Measurements from ENCODE around the gene AMD1. TPM values are rescaled to one million over a fixed set of nuclear protein-coding genes. Genes with fewer than 3 reads are reported as not detected.

The AMD1 gene
- total and polyA plus RNA-seq, 9 of the 15 experiments (the other 6 are each of a cell fraction or from before 2014, with no cell fraction given) = 60.0 to 151 (median 85.6) TPM

DNA sequence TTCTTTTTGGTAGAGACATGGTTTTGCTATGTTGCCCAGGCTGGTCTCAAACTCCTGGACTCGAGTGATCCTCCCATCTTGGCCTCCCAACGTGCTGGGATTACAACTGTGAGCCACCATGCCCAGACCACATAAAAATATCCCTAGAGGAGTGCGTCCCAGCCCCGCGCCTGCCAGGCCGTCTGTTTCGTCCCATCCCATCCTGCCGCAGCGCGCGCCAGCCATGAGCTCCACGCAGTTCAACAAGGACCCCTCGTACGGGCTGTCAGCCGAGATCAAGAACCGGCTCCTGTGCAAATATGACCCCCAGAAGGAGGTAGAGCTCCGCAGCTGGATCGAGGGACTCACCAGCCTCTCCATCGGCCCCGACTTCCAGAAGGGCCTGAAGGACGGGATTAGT is 16.6 kb upstream of the AMD1 start:
- no TSS peak for BruUV-seq (replicated peaks)
- in situ Hi-C loops (cut with MboI) (no loop called here), intact Hi-C loops (cut with micrococcal nuclease) (no loop called here)
- no peak overlapping the region for H3K4me2 ChIP-seq (ENCODE audit: insufficient read depth, low read length)
- no peak overlapping the region for H3K4me3 ChIP-seq
- ChIA-PET POLR2A (interaction anchor here (0.6 to 1.7 kb wide), 4 partner anchors 9 to 42 kb away, joined by 3 to 9 read pairs (median 5); partner anchors contain the start of genes AMD1 and CDK19), CTCF (ENCODE audit: low intra/inter-chr PET ratio) (no interaction called here)
- TF ChIP-seq CHCHD3 (CRISPR knock-in tag; IDR thresholded peaks at IDR 0.05) (no peak), ZSCAN29 (IDR thresholded peaks at IDR 0.05) (no peak), TAF1 (IDR thresholded peaks at IDR 0.05; ENCODE audit: control insufficient read depth, extremely low read depth, insufficient read depth, low read length, severe bottlenecking) (no peak), CTBP1 (IDR thresholded peaks at IDR 0.05; ENCODE audit: borderline replicate concordance) (no peak), TCFL5 (CRISPR knock-in tag; conservative IDR thresholded peaks at IDR 0.05) (no peak), KDM4B (IDR thresholded peaks at IDR 0.05; ENCODE audit: borderline replicate concordance in 2 of 2, low read depth in 1 of 2) (no peak), CREM (IDR thresholded peaks at IDR 0.05; ENCODE audit: low read depth) (no peak), HMGN3 (IDR thresholded peaks at IDR 0.05; ENCODE audit: borderline replicate concordance, extremely low read depth, insufficient read length, low read depth, low read length) (no peak), GABPB2 (CRISPR knock-in tag; conservative IDR thresholded peaks at IDR 0.05) (no peak)
- no peak for FAIRE-seq
- DNase-seq (ENCODE audit: extremely low read depth in 1 of 4, low spot score in 3 of 4) = no peak
- no peak for ATAC-seq
- WGBS (ENCODE audit: insufficient coverage, low coverage, missing lambda C conversion rate) = 63% methylated on average over 21 of the region's 21 CpGs
- H3K9me3 ChIP-seq (replicated peaks; ENCODE audit: control insufficient read depth, insufficient read depth, low read depth, low read length) = no peaks in the 10 kb centered on the region
- H3K4me1 ChIP-seq (replicated peaks in 1 of 2; ENCODE audit: control insufficient read depth in 2 of 2, insufficient read depth in 2 of 2, low read length in 2 of 2) = peaks cover 0 to 6% of the 10 kb centered on the region in 2 experiments; a peak in 2 of 5 replicates
- no peaks in the 10 kb centered on the region for H4K20me1 ChIP-seq (replicated peaks; ENCODE audit: control insufficient read depth, insufficient read depth, low read length)
- no peak overlapping the region for H3K9ac ChIP-seq (ENCODE audit: insufficient read depth in 1 of 2, low read depth in 2 of 2, low read length in 2 of 2)
- H3K36me3 ChIP-seq (ENCODE audit: control insufficient read depth, insufficient read depth, low read length) = no peaks in the 10 kb centered on the region
- no peak overlapping the region for H2AFZ ChIP-seq (ENCODE audit: low read depth, low read length)
- no peaks in the 10 kb centered on the region for H3K79me2 ChIP-seq (ENCODE audit: control insufficient read depth, insufficient read depth, low read length)
- H3K27ac ChIP-seq (ENCODE audit: extremely low read depth, low read depth, low read length) = no peak overlapping the region
- no peaks in the 10 kb centered on the region for H3K9me1 ChIP-seq (ENCODE audit: control insufficient read depth, insufficient read depth, low read length)
- 0 out of 5 replicates have a peak, but pooled peaks cover 0 to 3% of the 10 kb centered on the region in 2 experiments for H3K27me3 ChIP-seq (ENCODE audit: control insufficient read depth in 2 of 2, insufficient read depth in 2 of 2, low read length in 2 of 2)
